Measurements from ENCODE around the gene CPNE6.

- TF ChIP-seq, protein P1, sequence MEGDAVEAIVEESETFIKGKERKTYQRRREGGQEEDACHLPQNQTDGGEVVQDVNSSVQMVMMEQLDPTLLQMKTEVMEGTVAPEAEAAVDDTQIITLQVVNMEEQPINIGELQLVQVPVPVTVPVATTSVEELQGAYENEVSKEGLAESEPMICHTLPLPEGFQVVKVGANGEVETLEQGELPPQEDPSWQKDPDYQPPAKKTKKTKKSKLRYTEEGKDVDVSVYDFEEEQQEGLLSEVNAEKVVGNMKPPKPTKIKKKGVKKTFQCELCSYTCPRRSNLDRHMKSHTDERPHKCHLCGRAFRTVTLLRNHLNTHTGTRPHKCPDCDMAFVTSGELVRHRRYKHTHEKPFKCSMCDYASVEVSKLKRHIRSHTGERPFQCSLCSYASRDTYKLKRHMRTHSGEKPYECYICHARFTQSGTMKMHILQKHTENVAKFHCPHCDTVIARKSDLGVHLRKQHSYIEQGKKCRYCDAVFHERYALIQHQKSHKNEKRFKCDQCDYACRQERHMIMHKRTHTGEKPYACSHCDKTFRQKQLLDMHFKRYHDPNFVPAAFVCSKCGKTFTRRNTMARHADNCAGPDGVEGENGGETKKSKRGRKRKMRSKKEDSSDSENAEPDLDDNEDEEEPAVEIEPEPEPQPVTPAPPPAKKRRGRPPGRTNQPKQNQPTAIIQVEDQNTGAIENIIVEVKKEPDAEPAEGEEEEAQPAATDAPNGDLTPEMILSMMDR (IDR thresholded peaks at IDR 0.05): no peak
- TF ChIP-seq POLR2A (IDR thresholded peaks at IDR 0.05): no peak
Observed at GRCh38 chr14:24060984-24061913, 10.1 kb upstream of the CPNE6 start.
